ENCODE measurements around the gene YDJC.
"Not testable (repeated sequence)": the region's sequence is repeated elsewhere in the genome, so short reads cannot be mapped to it uniquely, and the experiment has no call there.

The YDJC gene

DNA sequence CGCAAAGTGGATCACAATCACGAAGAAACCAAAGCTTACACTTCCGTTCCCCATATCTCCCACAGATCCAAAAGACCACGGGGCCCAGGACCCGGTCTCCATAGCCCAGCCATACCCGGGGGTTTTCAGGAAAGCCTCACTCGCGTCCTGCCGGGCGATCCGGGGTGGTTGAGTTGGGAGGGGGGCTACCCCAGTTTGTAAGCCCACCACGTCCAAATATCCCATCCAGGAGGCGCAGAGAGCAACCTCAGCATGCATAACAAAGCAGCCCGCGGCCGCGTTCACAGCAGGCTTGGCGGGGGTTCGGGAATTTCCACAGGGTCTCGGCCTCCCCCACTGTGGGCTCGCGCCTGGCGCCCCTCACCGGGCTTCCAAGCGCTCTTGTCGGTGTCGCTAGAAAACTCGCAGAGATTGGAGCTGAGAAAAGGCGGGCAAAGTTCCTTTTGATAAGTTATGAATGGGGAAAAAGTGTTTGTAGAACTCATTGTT lies 21.7 kb upstream of the YDJC start:
- no peak for FAIRE-seq

DNA sequence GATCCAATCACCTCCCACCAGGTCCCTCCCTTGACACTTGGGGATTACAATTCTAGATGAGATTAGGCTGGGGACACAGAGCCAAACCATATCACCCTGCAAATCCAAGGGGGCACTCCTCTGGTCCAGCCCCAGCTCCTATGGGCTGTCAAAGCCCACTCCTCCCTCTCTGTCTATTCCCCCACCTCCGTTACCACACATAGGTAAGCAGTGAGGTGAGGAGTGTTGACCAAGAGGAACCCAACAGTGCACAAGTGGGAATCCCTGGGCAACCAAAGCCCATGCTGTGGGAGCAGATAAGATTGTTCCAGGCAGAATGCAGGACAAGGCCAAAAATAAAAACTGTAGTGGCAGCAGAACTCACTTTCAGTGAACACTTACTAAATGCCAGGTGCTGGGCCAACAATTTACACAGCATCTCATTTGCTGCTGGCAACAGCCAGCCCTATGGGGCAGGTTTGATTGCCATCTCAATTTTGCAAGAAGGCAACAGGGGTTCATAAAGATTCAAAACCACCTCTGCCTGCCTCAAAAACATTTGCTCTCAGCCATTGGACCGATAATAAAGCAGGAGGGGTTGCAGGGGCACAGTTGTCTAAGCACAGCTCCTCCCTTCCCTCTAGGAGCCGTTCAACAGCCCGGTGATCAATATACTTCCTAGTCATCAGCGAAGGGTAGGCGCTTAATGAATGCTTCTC lies 21.1 kb upstream of the YDJC start:
- FAIRE-seq = no peak

DNA sequence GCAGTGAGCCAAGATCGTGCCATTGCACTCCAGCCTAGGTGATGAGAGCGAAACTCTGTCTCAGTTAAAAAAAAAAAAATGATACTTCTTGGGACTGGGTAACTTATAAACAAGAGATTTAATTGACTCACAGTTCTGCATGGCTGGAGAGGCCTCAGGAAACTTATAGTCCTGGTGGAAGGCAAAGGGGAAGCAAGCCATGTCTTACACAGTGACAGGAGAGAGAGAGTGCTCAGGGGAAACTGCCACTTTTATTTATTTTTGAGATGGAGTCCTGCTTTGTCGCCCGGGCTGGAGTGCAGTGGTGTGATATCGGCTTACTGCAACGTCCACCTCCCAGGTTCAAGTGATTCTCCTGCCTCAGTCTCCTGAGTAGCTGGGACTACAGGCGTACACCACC lies 20.5 kb upstream of the YDJC start:
- FAIRE-seq = no peak

DNA sequence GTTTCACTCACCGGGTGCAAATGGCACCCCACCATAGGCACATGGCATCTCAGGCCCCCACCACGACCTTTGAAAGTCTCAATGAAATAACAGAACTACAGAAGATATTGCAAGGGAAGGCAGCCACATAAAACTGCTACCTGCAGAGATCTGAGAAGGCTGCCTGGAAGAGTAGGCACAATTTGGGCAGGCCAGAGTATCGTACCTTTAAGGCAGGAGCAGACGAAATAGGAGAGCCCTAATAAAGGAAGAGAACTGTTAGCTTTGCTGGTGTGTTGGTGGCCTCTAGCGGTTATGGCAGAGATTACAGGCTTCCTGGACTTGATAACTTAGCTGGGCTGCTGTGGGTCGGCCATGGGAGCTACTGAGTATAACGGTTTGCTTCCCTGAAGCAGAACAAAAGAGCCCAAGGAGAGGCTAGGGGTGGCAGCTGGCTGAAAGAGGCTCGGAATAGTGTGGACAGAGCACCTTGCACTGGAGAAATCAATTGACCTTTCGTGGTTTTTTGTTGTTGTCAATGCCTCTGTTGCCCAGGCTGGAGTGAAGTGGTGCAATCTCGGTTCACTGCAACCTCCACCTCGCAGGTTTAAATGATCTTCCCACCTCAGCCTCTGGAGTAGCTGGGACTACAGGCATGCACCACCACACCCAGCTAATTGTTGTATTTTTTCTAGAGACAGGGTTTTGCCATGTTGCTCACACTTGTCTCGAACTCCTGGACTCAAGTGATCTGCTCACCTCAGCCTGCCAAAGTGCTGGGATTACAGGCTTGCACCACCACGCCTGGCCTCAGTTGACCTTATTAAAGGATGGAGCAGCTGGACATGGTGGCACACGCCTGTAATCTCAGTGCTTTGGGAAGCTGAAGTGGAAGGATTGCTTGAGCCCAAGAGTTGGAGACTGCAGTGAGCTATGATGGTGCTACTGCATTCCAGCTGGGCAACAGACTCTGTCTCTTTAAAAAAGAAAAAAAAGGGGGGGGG lies 17.1 kb upstream of the YDJC start:
- peak; percentile 8 for FAIRE-seq

DNA sequence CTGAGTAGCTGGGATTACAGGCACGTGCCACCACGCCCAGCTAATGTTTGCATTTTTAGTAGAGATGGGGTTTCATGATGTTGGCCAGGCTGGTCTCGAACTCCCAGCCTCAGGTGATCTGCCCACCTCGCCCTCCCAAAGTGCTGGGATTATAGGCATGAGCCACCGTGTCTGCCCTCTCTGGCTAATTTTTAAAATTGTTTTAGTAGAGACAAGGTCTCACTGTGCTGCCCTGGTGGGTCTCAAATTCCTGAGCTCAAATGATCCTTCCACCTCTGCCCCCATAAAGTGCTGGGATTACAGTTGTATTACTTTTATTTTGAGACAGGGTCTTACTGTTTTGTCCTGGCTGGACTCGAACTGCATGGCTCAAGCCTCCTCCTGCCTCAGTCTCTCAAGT lies 15.7 kb upstream of the YDJC start:
- FAIRE-seq = not testable (repeated sequence)

DNA sequence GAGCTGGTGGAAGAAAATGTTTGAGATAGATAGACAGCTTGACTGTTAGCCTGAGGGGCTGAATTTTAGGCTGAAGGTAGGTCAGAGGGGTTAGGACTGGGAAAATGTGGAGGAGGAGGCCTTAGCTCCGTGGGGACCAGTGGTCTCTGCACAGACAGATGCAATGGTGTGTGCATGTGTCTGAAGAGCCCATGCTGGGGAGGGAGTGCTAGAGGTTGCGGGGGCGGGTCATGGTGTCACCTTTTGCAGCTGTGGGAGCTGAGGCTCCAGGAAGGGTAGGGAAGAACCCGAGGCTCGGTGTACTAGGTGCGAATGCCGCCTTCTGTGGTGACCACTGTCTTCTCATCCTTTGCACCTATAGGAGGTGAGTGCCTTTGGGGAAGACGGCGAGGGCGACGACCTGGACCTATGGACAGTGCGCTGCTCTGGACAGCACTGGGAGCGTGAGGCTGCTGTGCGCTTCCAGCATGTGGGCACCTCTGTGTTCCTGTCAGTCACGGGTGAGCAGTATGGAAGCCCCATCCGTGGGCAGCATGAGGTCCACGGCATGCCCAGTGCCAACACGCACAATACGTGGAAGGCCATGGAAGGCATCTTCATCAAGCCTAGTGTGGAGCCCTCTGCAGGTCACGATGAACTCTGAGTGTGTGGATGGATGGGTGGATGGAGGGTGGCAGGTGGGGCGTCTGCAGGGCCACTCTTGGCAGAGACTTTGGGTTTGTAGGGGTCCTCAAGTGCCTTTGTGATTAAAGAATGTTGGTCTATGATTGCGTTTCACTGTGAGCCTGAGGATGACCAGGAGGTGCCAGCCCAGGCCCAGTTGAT lies 13.9 kb upstream of the YDJC start:
- FAIRE-seq = no peak

DNA sequence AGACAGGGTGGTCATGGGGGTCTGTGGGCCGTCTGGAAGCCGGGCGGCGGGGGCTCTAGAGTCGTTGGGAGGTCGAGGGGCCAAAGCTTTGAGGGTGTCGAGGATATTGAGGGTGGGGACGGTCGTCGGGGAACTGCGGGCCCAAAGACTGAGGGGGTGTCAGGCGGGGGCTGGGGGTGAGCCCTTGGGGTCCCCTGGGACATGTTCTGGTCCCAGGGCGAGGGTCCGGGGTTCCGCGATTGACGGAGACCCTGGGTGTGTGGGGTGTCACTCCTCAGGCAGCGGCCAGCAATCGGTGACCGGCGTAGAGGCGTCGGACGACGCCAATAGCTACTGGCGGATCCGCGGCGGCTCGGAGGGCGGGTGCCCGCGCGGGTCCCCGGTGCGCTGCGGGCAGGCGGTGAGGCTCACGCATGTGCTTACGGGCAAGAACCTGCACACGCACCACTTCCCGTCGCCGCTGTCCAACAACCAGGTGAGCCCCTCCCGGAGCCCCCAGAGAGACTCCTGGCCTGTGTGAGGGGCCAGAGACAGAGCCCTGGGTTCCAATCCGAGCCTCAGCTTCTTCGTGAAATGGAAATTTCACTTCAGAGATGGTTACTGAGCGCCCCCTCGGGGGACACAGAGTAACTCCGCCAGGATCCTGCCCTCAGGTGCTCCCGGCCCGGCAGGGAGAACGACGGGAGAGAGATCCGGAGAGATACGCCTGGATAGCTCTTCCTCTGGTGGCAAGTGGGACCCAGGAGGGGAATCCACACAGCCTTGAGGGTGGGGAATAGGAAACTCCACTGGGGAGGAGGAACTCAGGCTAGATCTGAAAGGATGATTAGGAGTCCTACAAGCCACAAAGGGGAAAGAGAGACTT lies 13.0 kb upstream of the YDJC start:
- FAIRE-seq = no peak

DNA sequence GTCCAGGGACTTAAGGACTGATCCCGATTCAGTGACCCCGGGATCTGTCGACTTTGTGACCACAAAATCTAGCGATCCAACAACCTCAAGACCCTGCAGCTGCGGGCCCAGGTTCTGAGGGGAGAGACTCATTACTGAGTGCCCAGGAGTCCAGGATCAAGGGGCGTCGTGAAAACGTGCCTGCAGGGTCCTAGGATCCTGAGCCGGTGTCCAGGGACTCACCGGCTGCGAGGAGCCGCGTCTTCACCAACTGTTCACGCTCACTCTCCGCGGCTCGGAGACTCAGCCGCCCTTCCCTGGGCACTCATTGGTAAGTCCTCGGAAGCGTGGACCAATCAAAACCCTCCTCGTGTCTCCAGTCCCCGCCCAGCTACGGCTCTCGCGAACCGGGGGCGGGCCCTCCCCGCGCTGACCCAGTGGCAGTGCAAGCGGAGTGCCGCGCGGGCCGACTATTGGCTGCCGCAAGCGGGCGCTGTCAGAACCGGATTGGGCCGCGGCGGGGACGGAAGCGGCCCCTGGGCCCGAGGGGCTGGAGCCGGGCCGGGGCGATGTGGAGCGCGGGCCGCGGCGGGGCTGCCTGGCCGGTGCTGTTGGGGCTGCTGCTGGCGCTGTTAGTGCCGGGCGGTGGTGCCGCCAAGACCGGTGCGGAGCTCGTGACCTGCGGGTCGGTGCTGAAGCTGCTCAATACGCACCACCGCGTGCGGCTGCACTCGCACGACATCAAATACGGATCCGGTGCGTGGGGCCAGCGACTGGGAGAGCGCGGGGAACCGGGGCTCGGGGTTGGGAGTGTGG lies 12.2 kb upstream of the YDJC start, which contains the start of gene SDF2L1:
Gene SDF2L1 (plus strand): TSS at position 514 of the 795 bp plus-strand sequence. CDS start 35 bp downstream, at position 549.
- peak; percentile 96 for FAIRE-seq

DNA sequence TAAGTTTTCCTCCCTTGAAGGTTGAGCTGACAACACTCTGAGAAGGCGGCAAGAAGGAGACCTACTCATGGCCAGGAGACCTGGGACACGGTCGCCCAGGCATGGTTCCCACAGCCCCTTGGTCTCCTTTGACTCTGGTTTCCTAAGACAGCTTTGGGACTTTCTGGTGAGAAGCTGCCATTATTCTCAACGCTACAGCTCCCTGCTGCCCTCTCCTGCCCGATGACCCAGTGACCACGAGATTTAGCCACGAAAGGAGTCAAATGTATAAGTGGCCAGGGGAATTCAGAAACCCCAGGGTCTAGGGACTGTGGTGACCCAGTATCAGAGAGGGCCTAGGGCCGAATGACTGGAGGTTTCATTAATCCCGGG lies 11.6 kb upstream of the YDJC start:
- no peak for FAIRE-seq

DNA sequence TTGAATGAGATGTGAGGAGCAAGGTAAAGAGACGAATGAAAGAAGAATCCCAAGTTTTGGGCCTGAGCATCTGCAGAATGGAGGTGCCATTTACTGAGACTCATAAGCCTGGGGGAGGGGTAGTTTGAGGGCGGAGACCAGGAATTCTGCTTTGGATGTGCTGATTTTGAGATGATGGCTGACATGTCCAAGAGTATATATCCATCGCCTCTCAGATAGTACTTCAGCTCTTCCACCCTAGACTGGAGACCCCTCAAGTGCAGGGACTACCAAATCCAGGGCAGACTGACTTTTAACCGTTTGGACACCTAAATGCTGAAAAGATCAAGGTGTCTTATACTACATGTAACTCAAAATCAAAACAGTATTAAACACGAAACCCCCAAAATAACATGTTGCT lies 11.0 kb upstream of the YDJC start:
- no peak for FAIRE-seq

DNA sequence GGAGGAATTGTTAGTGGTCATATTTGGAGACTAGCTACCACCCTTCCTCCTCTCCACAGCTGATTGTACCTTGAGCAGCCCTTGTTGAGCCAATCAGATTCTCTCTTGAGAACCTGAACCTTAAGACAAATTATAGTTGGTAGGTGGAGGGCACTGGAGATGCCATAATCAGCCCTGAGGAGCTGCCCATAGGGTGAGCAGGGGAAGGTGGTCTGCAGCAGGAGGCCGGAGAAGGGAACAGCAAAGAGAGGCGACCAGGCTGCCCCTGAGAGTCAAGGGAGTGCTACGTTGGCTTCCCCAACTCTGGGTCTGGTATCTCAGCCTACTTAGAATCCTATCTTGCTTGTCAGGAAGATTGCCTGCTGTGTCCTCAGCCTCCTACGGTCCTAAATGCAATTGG lies 9.5 kb upstream of the YDJC start:
- no peak for FAIRE-seq

DNA sequence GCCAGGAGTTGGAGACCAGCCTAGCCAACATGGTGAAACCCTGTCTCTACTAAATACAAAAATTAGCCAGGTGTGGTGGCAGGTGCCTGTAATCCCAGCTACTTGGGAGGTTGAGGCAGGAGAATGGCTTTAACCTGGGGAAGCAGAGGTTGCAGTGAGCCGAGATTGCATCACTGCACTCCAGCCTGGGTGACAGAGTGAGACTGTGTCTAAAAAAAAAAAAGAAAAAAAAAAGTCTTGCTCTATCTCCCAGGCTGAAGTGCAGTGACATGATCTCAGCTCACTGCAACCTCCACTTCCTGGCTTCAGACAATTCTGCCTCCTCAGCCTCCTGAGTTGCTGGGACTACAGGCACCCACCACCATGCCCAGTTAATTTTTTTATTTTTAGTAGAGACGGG lies 7.6 kb upstream of the YDJC start:
- not testable (repeated sequence) for FAIRE-seq

DNA sequence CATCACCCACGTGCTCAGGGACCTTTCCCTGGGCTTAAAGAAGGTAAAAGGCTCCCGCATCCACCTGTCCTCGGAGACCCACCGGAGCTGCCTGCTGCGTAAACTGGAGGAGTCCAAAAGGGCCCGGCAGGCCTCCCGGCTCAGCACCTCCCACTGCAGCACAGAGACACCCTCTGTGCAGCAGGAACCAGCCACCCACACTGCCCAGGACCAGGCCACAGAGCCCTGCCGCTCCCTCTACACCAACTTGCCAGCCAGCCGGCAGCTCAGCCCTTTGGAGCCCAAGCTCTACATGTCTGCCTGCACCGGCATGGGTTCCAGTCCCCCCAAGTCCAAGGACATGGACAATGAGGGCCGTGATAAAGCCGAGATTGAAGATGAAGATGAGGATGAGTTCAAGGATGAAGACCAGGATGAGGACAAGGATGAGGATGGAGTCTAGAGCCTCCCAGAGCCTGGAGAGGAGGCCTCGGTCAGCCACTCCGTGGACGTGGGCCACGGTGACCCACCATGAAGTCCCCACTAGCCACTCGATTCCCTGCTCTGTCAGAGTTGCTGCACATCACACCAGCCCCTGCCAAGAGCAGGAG lies 6.9 kb upstream of the YDJC start:
- FAIRE-seq = no peak

DNA sequence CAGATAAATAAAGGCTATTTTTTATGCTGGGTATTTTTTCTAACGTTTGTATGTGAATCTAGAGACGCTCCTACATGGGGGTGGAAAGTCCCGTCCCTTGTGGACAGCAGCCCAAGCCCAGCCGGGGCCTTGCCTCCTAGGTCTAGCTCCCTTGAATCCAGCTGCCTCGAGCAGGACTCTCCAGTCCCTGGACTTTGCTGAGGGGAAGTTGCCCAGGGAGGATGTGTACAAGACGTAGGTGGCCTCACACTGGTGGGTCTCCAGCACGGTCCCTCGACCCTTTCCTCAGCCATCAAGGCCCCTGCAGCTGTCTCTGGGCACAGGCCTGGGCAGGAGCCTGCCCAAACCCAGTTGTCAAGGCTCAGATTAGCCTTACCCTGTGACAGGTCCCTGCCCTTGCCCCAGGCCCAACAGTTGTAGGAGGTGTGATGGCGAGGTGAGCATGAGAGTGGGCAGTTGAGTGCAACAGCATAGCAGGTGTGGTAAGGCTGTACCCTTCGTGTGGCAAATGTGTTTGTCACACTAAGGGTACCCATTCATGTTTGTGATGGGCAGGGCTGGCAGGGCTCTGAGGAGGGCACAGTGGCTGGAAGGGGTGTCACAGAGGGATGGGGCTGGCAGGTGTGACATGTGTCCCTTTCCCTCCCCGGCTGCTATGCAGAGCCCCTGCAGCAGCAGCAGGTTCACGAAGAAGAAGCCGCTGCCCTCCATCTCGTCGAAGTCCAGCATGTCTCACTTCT lies 6.1 kb upstream of the YDJC start:
- FAIRE-seq = no peak

DNA sequence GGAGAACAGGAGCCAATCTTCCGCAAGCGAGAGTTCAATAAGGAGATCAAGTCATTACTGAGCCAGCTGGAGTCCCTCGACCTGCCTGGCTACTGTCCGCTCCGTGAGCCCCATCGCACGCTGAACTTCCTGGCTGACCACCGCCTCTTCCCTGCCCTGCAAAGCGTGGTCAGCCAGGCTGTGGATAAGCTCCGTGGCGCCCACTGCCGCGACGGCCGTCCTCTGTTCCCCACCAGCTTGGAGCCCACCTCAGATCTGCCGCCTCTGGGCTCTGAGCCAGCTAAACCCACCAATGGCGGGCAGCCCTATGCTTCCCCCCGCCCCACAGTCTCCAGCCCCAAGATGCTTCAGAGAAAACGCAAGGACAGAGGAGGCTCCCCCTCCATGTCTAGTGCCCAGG lies 5.0 kb upstream of the YDJC start:
- no peak for FAIRE-seq

DNA sequence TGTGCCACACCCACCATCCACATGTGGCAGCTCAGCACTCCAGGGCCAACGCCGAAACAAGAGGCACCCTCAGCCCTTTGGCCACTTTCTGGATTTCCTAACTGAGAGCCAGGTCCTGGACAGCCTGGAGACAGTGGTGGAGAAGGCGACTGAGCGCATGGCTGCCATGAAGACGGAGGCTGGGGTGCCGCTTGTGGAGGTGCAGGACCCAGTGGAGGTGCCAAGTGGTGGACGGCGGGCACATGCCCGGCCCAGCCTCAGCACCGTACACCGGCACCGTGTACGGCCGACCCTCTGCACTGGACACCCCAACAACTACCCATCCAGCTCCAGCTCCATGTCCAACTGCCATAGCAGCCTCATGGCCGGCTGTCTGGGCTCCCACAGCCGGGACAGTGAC lies 4.3 kb upstream of the YDJC start:
- FAIRE-seq = no peak

DNA sequence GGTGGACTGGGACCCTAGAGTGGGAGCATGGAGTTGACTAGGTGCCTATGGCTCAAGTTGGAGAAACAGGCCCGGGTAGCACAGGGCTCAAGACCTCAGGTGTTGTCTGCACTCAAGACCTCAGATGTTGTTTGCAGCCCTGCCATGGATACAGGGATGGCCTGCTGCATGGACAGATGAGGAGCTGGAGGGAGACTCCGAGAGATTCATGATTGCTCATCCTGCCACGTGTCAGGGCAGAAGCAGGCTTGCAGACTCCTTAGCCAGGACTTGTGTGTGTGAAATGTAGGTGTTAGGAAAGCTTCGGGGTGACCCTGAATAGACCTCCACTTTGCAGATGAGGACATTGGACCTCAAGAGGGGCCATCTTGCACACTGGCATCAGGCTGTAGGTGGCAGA lies 3.7 kb upstream of the YDJC start:
- FAIRE-seq = no peak

DNA sequence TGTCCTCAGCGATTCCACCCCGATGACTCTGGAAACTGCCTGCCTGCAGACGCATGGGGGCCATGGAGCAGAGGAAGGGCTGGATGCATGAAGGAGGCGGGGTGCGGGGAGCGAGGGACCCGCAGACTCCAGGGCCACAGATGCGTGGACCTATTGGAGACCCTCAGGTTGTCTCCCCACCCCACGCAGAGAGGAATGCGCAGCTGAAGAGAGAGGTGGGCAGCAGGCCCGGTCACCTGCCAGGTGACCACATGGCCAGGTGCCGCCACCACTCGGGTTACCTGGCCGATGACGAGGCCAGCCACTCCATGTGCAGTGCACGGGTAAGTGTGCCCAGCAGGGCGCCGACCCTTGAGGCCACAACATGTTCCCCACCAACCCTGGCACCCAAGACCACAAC lies 3.1 kb upstream of the YDJC start:
- no peak for FAIRE-seq

DNA sequence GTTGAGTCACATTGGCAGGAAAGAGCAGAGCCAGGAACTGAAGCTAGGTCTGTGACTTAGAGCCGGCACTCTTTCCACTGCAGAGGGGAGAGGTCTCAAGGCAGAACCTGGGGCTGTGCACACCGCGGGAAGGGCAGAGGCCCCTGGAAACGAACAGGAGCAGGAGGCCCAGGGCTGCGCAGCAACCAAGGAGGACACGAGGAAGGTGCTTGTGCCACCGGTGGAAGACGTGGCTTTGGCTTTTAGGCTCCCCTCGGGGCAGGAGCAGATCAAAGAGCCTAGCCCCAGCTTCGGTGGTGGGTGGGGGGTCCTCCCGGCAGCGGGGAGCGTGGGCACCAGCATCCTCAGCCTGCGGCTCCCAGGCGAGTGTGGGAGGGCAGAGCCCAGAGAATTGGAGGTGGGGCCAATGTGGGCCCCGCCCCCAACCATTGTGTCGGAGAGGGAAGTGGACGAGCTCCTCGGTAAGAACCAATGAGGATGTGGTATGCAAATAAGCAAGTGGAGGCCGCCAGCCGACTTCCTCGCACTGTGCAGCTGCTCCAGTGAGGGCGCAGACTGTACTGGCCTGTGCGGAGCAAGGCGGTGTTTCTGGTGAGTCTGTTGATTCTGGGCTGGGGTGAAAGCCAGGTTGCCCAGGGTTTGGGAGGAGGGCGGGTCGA lies 2.5 kb upstream of the YDJC start, which contains the start of gene CCDC116:
Gene CCDC116 (plus strand): TSS at position 524 of the 659 bp plus-strand sequence. CDS start 422 bp downstream, outside the sequence.
- FAIRE-seq = no peak
